Naive thymus-derived CD4-positive, alpha-beta T cell (primary cell): ENCODE measurements around the gene EXOSC7. TPM values are rescaled to one million over a fixed set of nuclear protein-coding genes. Genes with fewer than 3 reads are reported as not detected.

ENCODE experiments used
- ATAC-seq: fragments of 150-1000 bp; cut with Tn5 transposase; 2 replicates; pipeline ENCODE4 v1.10.0; 2021; ENCODE audit warnings: mild to moderate bottlenecking, moderate library complexity
- CTCF ChIA-PET: fragments of 350-600 bp; sonication (Branson Sonifier 250); formaldehyde crosslinking; loops from one replicate; lab custom pipeline; 2021; ENCODE audit warnings: antibody characterized with exemption; lab: Charles Lee
- POLR2A ChIA-PET: fragments of 350-600 bp; sonication (Branson Sonifier 250); formaldehyde crosslinking; loops from one replicate; lab custom pipeline; 2021; ENCODE audit warnings: antibody characterized with exemption, inconsistent platforms; lab: Charles Lee
- DNase-seq, 9 donors: peaks; one replicate each; pipeline versions ENCODE4 v3.0.0 to v3.0.0-alpha.2; 2020 to 2022; ENCODE audit warnings: mixed read lengths in 1 of 9
- H3K27ac ChIP-seq: one replicate; pipeline ENCODE4 v1.7.0; 2013; ENCODE audit warnings: mild to moderate bottlenecking, low read depth, low read length, moderate library complexity
- H3K27me3 ChIP-seq, 2 donors: one replicate each; pipeline ENCODE4 v1.7.0; 2013; ENCODE audit warnings: low read length in 2 of 2, mild to moderate bottlenecking in 2 of 2, moderate library complexity in 2 of 2; ENCODE audit not compliant: control insufficient read depth in 2 of 2, insufficient read depth in 2 of 2
- H3K36me3 ChIP-seq, 3 experiments: 1 replicate in 2 of 3; 2 replicates in 1 of 3; pipeline ENCODE4 v1.7.0; 2013; ENCODE audit warnings: low read length in 3 of 3, mild to moderate bottlenecking in 3 of 3, moderate library complexity in 1 of 3; ENCODE audit not compliant: insufficient read depth in 3 of 3, control insufficient read depth in 2 of 3
- H3K4me1 ChIP-seq, 2 donors: one replicate each; pipeline ENCODE4 v1.7.0; 2013; ENCODE audit warnings: low read length in 2 of 2, mild to moderate bottlenecking in 2 of 2, moderate library complexity in 1 of 2; ENCODE audit not compliant: control insufficient read depth in 2 of 2, insufficient read depth in 2 of 2
- H3K4me3 ChIP-seq: 2 replicates; pipeline ENCODE4 v1.7.0; 2013; ENCODE audit warnings: mild to moderate bottlenecking, low read length
- H3K9me3 ChIP-seq, 3 experiments: 1 replicate in 2 of 3; 2 replicates in 1 of 3; pipeline ENCODE4 v1.7.0; 2013; ENCODE audit warnings: low read length in 3 of 3; ENCODE audit not compliant: control insufficient read depth in 2 of 3
- H3K27ac Mint-ChIP-seq, 9 donors: one replicate each; pipeline ENCODE4 v1.8.0; 2020 to 2022; ENCODE audit warnings: mixed read lengths in 9 of 9, mild to moderate bottlenecking in 8 of 9, moderate library complexity in 5 of 9, inconsistent platforms in 2 of 9
- H3K27me3 Mint-ChIP-seq, 5 donors: one replicate each; pipeline ENCODE4 v1.8.0; 2021 to 2022; ENCODE audit warnings: mixed read lengths in 5 of 5, mild to moderate bottlenecking in 1 of 5
- H3K36me3 Mint-ChIP-seq, 5 donors: one replicate each; pipeline ENCODE4 v1.8.0; 2020 to 2022; ENCODE audit warnings: mixed read lengths in 5 of 5, mild to moderate bottlenecking in 3 of 5, inconsistent platforms in 1 of 5
- H3K4me1 Mint-ChIP-seq, 7 donors: one replicate each; pipeline ENCODE4 v1.8.0; 2020 to 2022; ENCODE audit warnings: mixed read lengths in 7 of 7, mild to moderate bottlenecking in 3 of 7, inconsistent platforms in 1 of 7
- H3K4me3 Mint-ChIP-seq, 10 donors: one replicate each; pipeline ENCODE4 v1.8.0; 2020 to 2022; ENCODE audit warnings: mild to moderate bottlenecking in 10 of 10, mixed read lengths in 10 of 10, moderate library complexity in 6 of 10, inconsistent platforms in 2 of 10
- H3K9me3 Mint-ChIP-seq, 11 donors: one replicate each; pipeline ENCODE4 v1.8.0; 2020 to 2022; ENCODE audit warnings: mixed read lengths in 11 of 11, mild to moderate bottlenecking in 4 of 11, inconsistent platforms in 1 of 11, moderate library complexity in 1 of 11
- intact Hi-C, 2 donors: fragments of 100-400 bp; cut with micrococcal nuclease; formaldehyde crosslinking; loops; one replicate each; pipeline ENCODE4 v1.15.1; 2023
- polyA plus RNA-seq, 2 donors: library from polyadenylated mRNA; unstranded; fragments of 300-500 nt; fragmentation: Illumina TruSeq; gene quantifications; one replicate each; pipeline ENCODE4 v1.2.3, GENCODE V29; 2021
- total RNA-seq, 6 experiments: library from RNA in 5 of 6; stranded (reverse) in 5 of 6; gene quantifications; 1 replicate in 5 of 6; 2 replicates in 1 of 6; pipeline ENCODE4 v1.2.3 and lab custom pipeline; 2021 to 2026

EXOSC7 gene
- total and polyA plus RNA-seq, 7 experiments from 2014 or later: 30.7 to 59.4 (median 48.4) TPM

DNA sequence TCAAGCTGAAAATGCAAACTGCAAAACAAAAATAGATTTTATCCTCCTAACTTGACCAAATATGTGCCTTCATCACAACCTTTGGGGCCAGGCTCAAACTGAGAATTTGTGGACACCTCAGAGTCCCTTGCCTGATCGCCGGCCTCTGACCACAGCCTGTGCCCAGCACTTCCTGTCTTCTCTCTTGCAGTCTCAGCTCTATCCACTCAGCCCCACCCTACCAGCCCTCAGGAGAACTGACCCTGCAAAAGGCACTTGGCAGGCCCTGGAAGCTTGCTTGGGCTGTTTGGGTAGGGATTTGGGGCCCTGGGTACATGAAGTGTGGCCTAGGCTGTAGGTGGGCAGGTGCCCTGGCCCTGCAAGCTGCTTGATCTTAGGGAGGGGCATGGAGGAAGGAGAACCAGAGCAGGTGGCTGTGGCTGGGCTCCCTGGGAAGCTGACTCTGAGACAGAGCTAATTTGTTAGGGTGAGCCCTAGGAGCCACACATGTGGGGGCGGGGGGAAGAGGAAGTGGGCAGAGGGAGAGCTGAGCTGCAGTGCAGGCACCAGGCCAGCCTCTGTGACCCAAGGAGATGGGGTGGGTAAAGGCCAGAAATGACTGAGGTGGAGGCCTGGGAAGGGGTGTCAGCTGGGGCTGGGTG lies 58.7 kb downstream of the EXOSC7 start:
- Histone ChIP-seq H3K36me3 (no peaks in the 10 kb centered on the region), H3K9me3 (no peaks in the 10 kb centered on the region), H3K4me3 (no peak overlapping the region), H3K27ac (no peak overlapping the region), H3K27me3 (no peaks in the 10 kb centered on the region), H3K4me1 (peaks cover 9 to 14% of the 10 kb centered on the region in 2 donors)
- H3K36me3 Mint-ChIP-seq: peaks cover 0 to 4% (median 0%) of the 10 kb centered on the region in 5 donors
- peak overlapping the region; percentile 48 to 95 (median 82) for H3K4me3 Mint-ChIP-seq
- peak in 2 of 9 donors; percentile 18 to 38 for DNase-seq
- peak; percentile 32 for ATAC-seq
- H3K27me3 Mint-ChIP-seq: peaks cover 4 to 25% (median 8%) of the 10 kb centered on the region in 5 donors
- peak overlapping the region in 5 of 9 donors; percentile 18 to 72 (median 43) for H3K27ac Mint-ChIP-seq
- H3K4me1 Mint-ChIP-seq: peaks cover 23 to 46% (median 36%) of the 10 kb centered on the region in 7 donors
- ChIA-PET POLR2A (no interaction called here), CTCF (interaction anchor here (1.0 to 17.3 kb wide), 3 partner anchors 92 to 631 kb away, joined by 5 to 379 read pairs (median 6); no protein-coding TSS in a partner anchor)
- H3K9me3 Mint-ChIP-seq: peaks cover 0 to 4% (median 0%) of the 10 kb centered on the region in 11 donors
- intact Hi-C loops: loop anchor here (5.0 kb wide), 3 partner anchors 193 to 893 kb away; partner anchors contain the start of gene TMEM158 (in 1 of the 2)

DNA sequence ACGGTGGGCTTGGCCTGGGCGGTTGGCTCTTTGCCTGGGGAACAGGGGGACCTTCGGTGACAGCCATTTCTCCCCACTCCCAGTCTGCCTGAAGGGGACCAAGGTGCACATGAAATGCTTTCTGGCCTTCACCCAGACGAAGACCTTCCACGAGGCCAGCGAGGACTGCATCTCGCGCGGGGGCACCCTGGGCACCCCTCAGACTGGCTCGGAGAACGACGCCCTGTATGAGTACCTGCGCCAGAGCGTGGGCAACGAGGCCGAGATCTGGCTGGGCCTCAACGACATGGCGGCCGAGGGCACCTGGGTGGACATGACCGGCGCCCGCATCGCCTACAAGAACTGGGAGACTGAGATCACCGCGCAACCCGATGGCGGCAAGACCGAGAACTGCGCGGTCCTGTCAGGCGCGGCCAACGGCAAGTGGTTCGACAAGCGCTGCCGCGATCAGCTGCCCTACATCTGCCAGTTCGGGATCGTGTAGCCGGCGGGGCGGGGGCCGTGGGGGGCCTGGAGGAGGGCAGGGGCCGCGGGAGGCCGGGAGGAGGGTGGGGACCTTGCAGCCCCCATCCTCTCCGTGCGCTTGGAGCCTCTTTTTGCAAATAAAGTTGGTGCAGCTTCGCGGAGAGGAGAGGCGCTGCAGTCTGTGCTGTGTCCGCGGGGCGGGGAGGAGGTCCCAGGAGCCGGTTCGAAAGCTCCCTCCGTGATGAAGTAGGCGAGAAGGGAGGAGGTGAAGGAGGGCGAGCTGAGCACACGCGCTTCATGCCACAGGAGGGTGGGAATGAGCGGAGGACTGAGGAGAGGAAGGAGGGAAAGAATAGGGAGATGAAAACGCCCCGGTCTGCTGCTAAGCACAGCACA lies 59.6 kb downstream of the EXOSC7 start:
- peak in 3 of 9 donors; percentile 12 to 24 (median 19) for DNase-seq
- intact Hi-C loops: loop anchor here (2.0 to 5.0 kb wide), 7 partner anchors 192 to 1043 kb away; partner anchors contain the start of gene TMEM158 (in 1 of the 2)
- Histone ChIP-seq H3K36me3 (no peaks in the 10 kb centered on the region), H3K27ac (no peak overlapping the region), H3K27me3 (no peaks in the 10 kb centered on the region), H3K4me3 (no peak overlapping the region), H3K9me3 (no peaks in the 10 kb centered on the region), H3K4me1 (peaks cover 9 to 14% of the 10 kb centered on the region in 2 donors)
- peaks cover 24 to 50% (median 39%) of the 10 kb centered on the region in 7 donors for H3K4me1 Mint-ChIP-seq
- H3K27ac Mint-ChIP-seq: peak overlapping the region in 6 of 9 donors; percentile 13 to 93 (median 52)
- H3K27me3 Mint-ChIP-seq: peaks cover 4 to 30% (median 8%) of the 10 kb centered on the region in 5 donors
- peaks cover 0 to 4% (median 0%) of the 10 kb centered on the region in 5 donors for H3K36me3 Mint-ChIP-seq
- H3K4me3 Mint-ChIP-seq: peak overlapping the region; percentile 79 to 95 (median 85)
- ATAC-seq: no peak
- ChIA-PET CTCF (interaction anchor here (1.0 to 17.3 kb wide), 8 partner anchors 28 to 630 kb away, joined by 3 to 379 read pairs (median 5); no protein-coding TSS in a partner anchor), POLR2A (interaction anchor here (0.7 to 1.7 kb wide), 3 partner anchors 13 to 555 kb away, joined by 3 read pairs; no protein-coding TSS in a partner anchor)
- H3K9me3 Mint-ChIP-seq: peaks cover 0 to 4% (median 0%) of the 10 kb centered on the region in 11 donors

DNA sequence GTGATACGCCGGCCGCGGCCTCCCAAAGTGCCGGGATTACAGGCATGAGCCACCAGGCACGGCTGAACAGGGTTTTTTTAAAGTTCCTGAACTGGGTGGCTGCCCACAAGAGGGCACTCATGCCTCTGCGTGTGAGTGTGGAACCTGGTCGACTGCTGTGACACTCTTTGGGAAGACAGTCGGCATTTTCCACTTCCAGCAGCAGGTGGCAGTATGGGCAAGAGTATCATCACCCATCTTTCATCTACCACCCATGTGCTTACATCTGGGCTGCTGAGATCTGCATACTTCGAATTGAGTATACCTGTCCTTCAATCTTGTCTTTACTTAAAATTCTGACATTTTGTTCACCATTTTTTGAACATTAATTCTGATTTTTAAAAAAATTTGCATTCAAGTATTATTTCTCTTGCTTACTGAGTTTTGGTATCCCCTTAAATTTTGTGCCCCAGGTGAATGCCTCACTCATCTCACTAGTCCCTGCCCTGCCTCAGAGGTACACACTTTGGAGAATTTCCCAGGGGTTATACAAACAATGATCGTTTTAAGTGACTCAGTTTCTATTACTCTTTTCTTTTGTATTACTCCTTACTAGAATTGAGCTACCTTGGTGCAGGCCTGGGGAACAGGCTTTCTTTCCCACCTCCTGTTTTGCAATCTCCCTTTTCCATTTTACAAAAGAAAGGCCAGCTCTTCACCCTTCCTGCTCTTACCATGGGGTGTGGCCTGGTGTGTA lies 61.8 kb downstream of the EXOSC7 start:
- Mint-ChIP-seq H3K36me3 (no peaks in the 10 kb centered on the region), H3K9me3 (peaks cover 0 to 1% (median 0%) of the 10 kb centered on the region in 11 donors), H3K4me3 (peak overlapping the region in 8 of 10 donors; percentile 33 to 84 (median 74)), H3K27me3 (peaks cover 0 to 32% (median 8%) of the 10 kb centered on the region in 5 donors), H3K27ac (no peak overlapping the region), H3K4me1 (peaks cover 25 to 70% (median 58%) of the 10 kb centered on the region in 7 donors)
- Histone ChIP-seq H3K27me3 (no peaks in the 10 kb centered on the region), H3K4me3 (no peak overlapping the region), H3K9me3 (no peaks in the 10 kb centered on the region), H3K27ac (no peak overlapping the region), H3K36me3 (no peaks in the 10 kb centered on the region), H3K4me1 (peaks cover 9 to 29% of the 10 kb centered on the region in 2 donors)
- DNase-seq (peak; percentile 71 to 94 (median 92)), ATAC-seq (peak; percentile 98)
- intact Hi-C loops: loop anchor here (1.0 to 5.0 kb wide), 17 partner anchors 18 to 1041 kb away; partner anchors contain the start of genes LARS2 (in 1 of the 2) and TMEM158 (in 1 of the 2)
- POLR2A ChIA-PET: interaction anchor here (0.6 to 0.9 kb wide), 4 partner anchors 16 to 173 kb away, joined by 3 to 4 read pairs (median 4); no protein-coding TSS in a partner anchor
- CTCF ChIA-PET: interaction anchor here (0.5 to 17.3 kb wide), 20 partner anchors 32 to 628 kb away, joined by 3 to 379 read pairs (median 4); no protein-coding TSS in a partner anchor

DNA sequence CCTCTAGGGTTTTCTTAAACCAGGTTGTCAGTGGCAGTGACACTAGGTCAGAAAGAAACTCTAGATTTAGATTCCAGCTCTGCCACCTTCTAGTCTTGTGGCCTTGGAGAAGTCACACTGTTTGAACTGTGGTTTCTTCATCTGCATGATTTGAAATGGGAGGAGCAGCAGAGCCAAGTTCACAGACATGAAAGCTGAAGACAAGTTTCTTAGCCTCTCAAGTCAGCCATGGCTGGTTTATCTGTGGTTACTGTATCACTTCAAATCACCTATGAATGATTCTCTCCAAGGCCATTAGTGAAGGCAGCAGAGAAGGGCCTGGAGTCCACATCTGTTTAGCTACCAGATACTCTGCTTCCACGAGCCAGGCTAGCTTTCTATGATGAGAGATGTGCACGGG lies 65.6 kb downstream of the EXOSC7 start:
- Mint-ChIP-seq H3K27me3 (peaks cover 0 to 30% (median 7%) of the 10 kb centered on the region in 5 donors), H3K4me3 (peak overlapping the region in 4 of 10 donors; percentile 4 to 35 (median 28)), H3K27ac (no peak overlapping the region), H3K4me1 (peaks cover 5 to 38% (median 31%) of the 10 kb centered on the region in 7 donors), H3K36me3 (no peaks in the 10 kb centered on the region), H3K9me3 (peaks cover 0 to 1% (median 0%) of the 10 kb centered on the region in 11 donors)
- Histone ChIP-seq H3K4me3 (no peak overlapping the region), H3K27me3 (no peaks in the 10 kb centered on the region), H3K9me3 (no peaks in the 10 kb centered on the region), H3K4me1 (peaks cover 0 to 15% of the 10 kb centered on the region in 2 donors), H3K27ac (no peak overlapping the region), H3K36me3 (no peaks in the 10 kb centered on the region)
- ATAC-seq: no peak
- peak in 2 of 9 donors; percentile 12 to 36 for DNase-seq
- CTCF ChIA-PET: interaction anchor here (0.5 to 17.3 kb wide), 15 partner anchors 12 to 624 kb away, joined by 3 to 379 read pairs (median 5); no protein-coding TSS in a partner anchor
- intact Hi-C loops: loop anchor here (2.0 to 5.0 kb wide), 5 partner anchors 13 to 301 kb away; no protein-coding TSS in a partner anchor
- POLR2A ChIA-PET: interaction anchor here (0.6 to 3.2 kb wide), 4 partner anchors 69 to 221 kb away, joined by 3 to 17 read pairs (median 4); no protein-coding TSS in a partner anchor

DNA sequence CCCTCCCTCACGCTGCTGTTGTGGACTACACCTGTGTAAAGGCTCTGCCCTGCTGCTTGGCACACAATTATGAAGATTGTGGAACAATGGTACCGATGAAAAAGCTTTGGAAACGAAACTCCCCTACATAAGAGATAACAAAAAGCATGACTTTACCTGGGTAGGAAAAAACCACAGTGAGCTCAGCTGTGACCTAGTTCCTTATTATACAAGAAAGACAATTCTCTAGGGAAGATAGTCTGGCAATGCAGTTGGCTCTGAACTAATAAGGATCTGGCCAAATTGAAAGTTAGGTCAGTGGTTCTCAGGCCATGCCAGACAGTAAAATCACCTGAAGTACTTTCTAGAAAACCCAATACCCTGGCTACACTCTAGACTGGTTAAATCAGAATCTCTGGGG lies 66.1 kb downstream of the EXOSC7 start:
- Histone ChIP-seq H3K27ac (no peak overlapping the region), H3K36me3 (no peaks in the 10 kb centered on the region), H3K27me3 (no peaks in the 10 kb centered on the region), H3K4me1 (peaks cover 0 to 15% of the 10 kb centered on the region in 2 donors), H3K4me3 (no peak overlapping the region), H3K9me3 (no peaks in the 10 kb centered on the region)
- CTCF ChIA-PET: interaction anchor here (0.9 to 17.3 kb wide), 8 partner anchors 13 to 618 kb away, joined by 3 to 379 read pairs (median 5); no protein-coding TSS in a partner anchor
- peak overlapping the region in 1 of 9 donors; percentile 21 for H3K27ac Mint-ChIP-seq
- peak overlapping the region in 2 of 10 donors; percentile 4 to 35 for H3K4me3 Mint-ChIP-seq
- POLR2A ChIA-PET: interaction anchor here (0.6 to 3.2 kb wide), 3 partner anchors 68 to 172 kb away, joined by 3 to 17 read pairs (median 3); no protein-coding TSS in a partner anchor
- ATAC-seq: no peak
- no peak for DNase-seq
- intact Hi-C loops: loop anchor here in 1 of 2 donors (5.0 kb wide), 2 partner anchors 65 to 300 kb away; no protein-coding TSS in a partner anchor
- no peaks in the 10 kb centered on the region for H3K36me3 Mint-ChIP-seq
- peaks cover 2 to 34% (median 27%) of the 10 kb centered on the region in 7 donors for H3K4me1 Mint-ChIP-seq
- H3K9me3 Mint-ChIP-seq: no peaks in the 10 kb centered on the region
- peaks cover 0 to 31% (median 4%) of the 10 kb centered on the region in 5 donors for H3K27me3 Mint-ChIP-seq
